H9 (cell line): ENCODE measurements around the gene ZNF878. TPM values are rescaled to one million over a fixed set of nuclear protein-coding genes. Genes with fewer than 3 reads are reported as not detected.

Experiments used
- DNase-seq: peaks from one replicate; pipeline ENCODE4 v3.0.0-alpha.2; 2017
- H2AFZ ChIP-seq: one replicate; pipeline ENCODE4 v1.6.1; 2013; ENCODE audit warnings: mild to moderate bottlenecking, low read length, control low read depth, moderate library complexity
- H2AK5ac ChIP-seq: 2 replicates; pipeline ENCODE4 v1.6.1; 2013; ENCODE audit warnings: low read length, control low read depth, mixed read lengths; ENCODE audit not compliant: insufficient read length
- H2BK120ac ChIP-seq: one replicate; pipeline ENCODE4 v1.6.1; 2013; ENCODE audit warnings: low read depth, mild to moderate bottlenecking, low read length, control low read depth, inconsistent platforms; ENCODE audit not compliant: poor library complexity, severe bottlenecking
- H2BK12ac ChIP-seq: 2 replicates; pipeline ENCODE4 v1.6.1; 2013; ENCODE audit warnings: low read length, control low read depth, mixed read lengths, low read depth; ENCODE audit not compliant: insufficient read length
- H2BK15ac ChIP-seq: 2 replicates; pipeline ENCODE4 v1.6.1; 2013; ENCODE audit warnings: low read depth, low read length, control low read depth
- H2BK20ac ChIP-seq: one replicate; pipeline ENCODE4 v1.6.1; 2013; ENCODE audit warnings: low read depth, mild to moderate bottlenecking, low read length, control low read depth, inconsistent platforms; ENCODE audit not compliant: poor library complexity, severe bottlenecking
- H2BK5ac ChIP-seq: 2 replicates; pipeline ENCODE4 v1.6.1; 2013; ENCODE audit warnings: low read length, control low read depth, mixed read lengths; ENCODE audit not compliant: insufficient read length
- H3K14ac ChIP-seq: 2 replicates; pipeline ENCODE4 v1.6.1; 2013; ENCODE audit warnings: low read length, control low read depth; ENCODE audit not compliant: insufficient read depth
- H3K18ac ChIP-seq: 2 replicates; pipeline ENCODE4 v1.6.1; 2013; ENCODE audit warnings: low read depth, mild to moderate bottlenecking, mixed read lengths, low read length, control low read depth; ENCODE audit not compliant: insufficient read length
- H3K23ac ChIP-seq: 2 replicates; pipeline ENCODE4 v1.6.1; 2013; ENCODE audit warnings: low read length, control low read depth, mixed read lengths, low read depth; ENCODE audit not compliant: insufficient read length
- H3K23me2 ChIP-seq: 2 replicates; pipeline ENCODE4 v1.6.1; 2013; ENCODE audit warnings: low read depth, mild to moderate bottlenecking, mixed read lengths, low read length, control low read depth; ENCODE audit not compliant: insufficient read length, poor library complexity, severe bottlenecking
- H3K27ac ChIP-seq: 2 replicates; pipeline ENCODE4 v1.5.1; 2013; ENCODE audit warnings: low read length, control low read depth, mixed read lengths, low read depth; ENCODE audit not compliant: insufficient read length
- H3K27me3 ChIP-seq: 2 replicates; pipeline ENCODE4 v1.6.1; 2013; ENCODE audit warnings: low read length, control low read depth, inconsistent platforms; ENCODE audit not compliant: insufficient read depth
- H3K4ac ChIP-seq: 2 replicates; pipeline ENCODE4 v1.6.1; 2013; ENCODE audit warnings: low read depth, mild to moderate bottlenecking, control low read depth, inconsistent platforms, low read length, moderate library complexity
- H3K4me1 ChIP-seq: 2 replicates; pipeline ENCODE4 v1.6.1; 2013; ENCODE audit warnings: low read length, control low read depth, inconsistent platforms; ENCODE audit not compliant: insufficient read depth
- H3K4me2 ChIP-seq: 2 replicates; pipeline ENCODE4 v1.6.1; 2013; ENCODE audit warnings: low read length, control low read depth, mixed read lengths; ENCODE audit not compliant: insufficient read length, insufficient read depth
- H3K56ac ChIP-seq: 2 replicates; pipeline ENCODE4 v1.6.1; 2013; ENCODE audit warnings: low read depth, mild to moderate bottlenecking, mixed read lengths, low read length, control low read depth; ENCODE audit not compliant: insufficient read length
- H3K79me1 ChIP-seq: 2 replicates; pipeline ENCODE4 v1.6.1; 2013; ENCODE audit warnings: low read depth, mild to moderate bottlenecking, moderate library complexity, low read length, control low read depth, inconsistent platforms; ENCODE audit not compliant: insufficient read depth, poor library complexity, severe bottlenecking
- H3K79me2 ChIP-seq: 2 replicates; pipeline ENCODE4 v1.6.1; 2013; ENCODE audit warnings: low read length, control low read depth, inconsistent platforms; ENCODE audit not compliant: insufficient read depth
- H3K9ac ChIP-seq: 2 replicates; pipeline ENCODE4 v1.6.1; 2013; ENCODE audit warnings: low read length, control low read depth, mixed read lengths; ENCODE audit not compliant: insufficient read length; ENCODE audit errors: extremely low read depth
- H3K9me3 ChIP-seq: one replicate; pipeline ENCODE4 v1.6.1; 2013; ENCODE audit warnings: low read depth, low read length, inconsistent platforms; ENCODE audit not compliant: control insufficient read depth
- H3T11ph ChIP-seq: one replicate; pipeline ENCODE4 v1.6.1; 2013; ENCODE audit warnings: mild to moderate bottlenecking, low read length, control low read depth, inconsistent platforms
- H4K20me1 ChIP-seq: one replicate; pipeline ENCODE4 v1.6.1; 2013; ENCODE audit not compliant: control insufficient read depth, insufficient read length, insufficient read depth
- H4K5ac ChIP-seq: 2 replicates; pipeline ENCODE4 v1.6.1; 2013; ENCODE audit warnings: low read depth, mild to moderate bottlenecking, mixed read lengths, low read length, control low read depth; ENCODE audit not compliant: insufficient read length
- H4K8ac ChIP-seq: replicated peaks from 2 replicates; pipeline ENCODE4 v1.6.1; 2013; ENCODE audit warnings: low read length, control low read depth, mixed read lengths, low read depth; ENCODE audit not compliant: insufficient read length
- H4K91ac ChIP-seq: 2 replicates; pipeline ENCODE4 v1.6.1; 2013; ENCODE audit warnings: low read depth, mild to moderate bottlenecking, moderate library complexity, mixed read lengths, low read length, control low read depth; ENCODE audit not compliant: insufficient read length
- H3K27ac Mint-ChIP-seq, 3 experiments: 2 replicates in 2 of 3; 3 replicates in 1 of 3; pipeline ENCODE4 v1.8.0; 2020 to 2021; ENCODE audit warnings: mixed read lengths in 3 of 3, mild to moderate bottlenecking in 1 of 3, moderate library complexity in 1 of 3
- H3K27me3 Mint-ChIP-seq: 2 replicates; pipeline ENCODE4 v1.8.0; 2021; ENCODE audit warnings: low read depth, mild to moderate bottlenecking, moderate library complexity, mixed read lengths
- H3K36me3 Mint-ChIP-seq, 3 experiments: 2 replicates in 2 of 3; 3 replicates in 1 of 3; pipeline ENCODE4 v1.8.0; 2020 to 2021; ENCODE audit warnings: low read depth in 3 of 3, mixed read lengths in 3 of 3; ENCODE audit not compliant: insufficient read depth in 1 of 3
- H3K4me1 Mint-ChIP-seq, 2 experiments: 2 replicates each; pipeline ENCODE4 v1.8.0; 2020; ENCODE audit warnings: mixed read lengths in 2 of 2
- H3K4me3 Mint-ChIP-seq, 2 experiments: 2 replicates in 1 of 2; 3 replicates in 1 of 2; pipeline ENCODE4 v1.8.0; 2020 to 2021; ENCODE audit warnings: mild to moderate bottlenecking in 2 of 2, mixed read lengths in 2 of 2, moderate library complexity in 1 of 2
- H3K9me3 Mint-ChIP-seq, 2 experiments: 2 replicates in 1 of 2; 3 replicates in 1 of 2; pipeline ENCODE4 v1.8.0; 2020; ENCODE audit warnings: mild to moderate bottlenecking in 2 of 2, mixed read lengths in 2 of 2, moderate library complexity in 1 of 2
- CTCF ChIP-seq: fragments of 200-600 bp; sonication (generic); conservative IDR thresholded peaks from 3 replicates; pipeline ENCODE4 v1.8.0; 2021; ENCODE audit warnings: antibody characterized with exemption, mild to moderate bottlenecking
- WGBS: extraction: QIAGEN DNeasy Blood & Tissue Kit; methylation state at CpG from one replicate; pipeline ENCODE4 v1.1.7; 2013; ENCODE audit warnings: missing lambda C conversion rate, low lambda C conversion rate, mixed read lengths; ENCODE audit not compliant: insufficient read length; ENCODE audit errors: extremely low coverage; 5-methylcytosine and 5-hydroxymethylcytosine counted together
- total RNA-seq: library from RNA; stranded (reverse); gene quantifications from 2 replicates; pipeline ENCODE4 v1.2.1, GENCODE V29; 2021

ZNF878 gene
- total RNA-seq, 1 experiment from 2014 or later: 5.4 TPM

GRCh38 chr19:12047868-12048267, 4.9 kb downstream of the ZNF878 start:
- Histone ChIP-seq H3K4me2 (no peak overlapping the region), H3K27me3 (no peaks in the 10 kb centered on the region), H2BK12ac (no peak overlapping the region), H3K27ac (no peak overlapping the region), H2BK120ac (no peak overlapping the region), H3K4ac (no peak overlapping the region), H4K5ac (no peak overlapping the region), H3K56ac (no peak overlapping the region), H2BK5ac (no peak overlapping the region), H3K79me1 (peaks cover 6% of the 10 kb centered on the region), H4K8ac (no peak overlapping the region), H2AK5ac (no peak overlapping the region), H3K23me2 (peaks cover 7% of the 10 kb centered on the region), H3K9me3 (peaks cover 49% of the 10 kb centered on the region), H3K18ac (no peak overlapping the region), H3K9ac (no peak overlapping the region), H4K20me1 (no peaks in the 10 kb centered on the region), H3T11ph (no peak overlapping the region), H3K14ac (no peak overlapping the region), H3K4me1 (no peaks in the 10 kb centered on the region), H3K23ac (no peak overlapping the region), H3K79me2 (no peaks in the 10 kb centered on the region; the same call in 1 of the 2 replicates), H2BK15ac (no peak overlapping the region), H2BK20ac (no peak overlapping the region), H4K91ac (no peak overlapping the region), H2AFZ (no peak overlapping the region)
- Mint-ChIP-seq H3K9me3 (peaks cover 47 to 72% of the 10 kb centered on the region in 2 experiments), H3K36me3 (peaks cover 47 to 54% (median 48%) of the 10 kb centered on the region in 3 experiments), H3K4me3 (no peak overlapping the region), H3K27ac (no peak overlapping the region), H3K4me1 (peaks cover 8 to 10% of the 10 kb centered on the region in 2 experiments), H3K27me3 (peaks cover 2% of the 10 kb centered on the region; the same call in 1 of the 2 replicates)
- WGBS: no CpG with 5 or more reads among the region's 2 CpGs
- no peak for TF ChIP-seq CTCF
- DNase-seq: no peak
